ENCODE measurements around the gene STX16.

The STX16 gene

GRCh38 chr20:58699623-58700107 is 48.6 kb downstream of the STX16 start:
- DNase-seq, result no peak

GRCh38 chr20:58700121-58700821 is 49.2 kb downstream of the STX16 start:
- no peak for DNase-seq

GRCh38 chr20:58700823-58701222 is 49.7 kb downstream of the STX16 start:
- no peak for DNase-seq

DNA sequence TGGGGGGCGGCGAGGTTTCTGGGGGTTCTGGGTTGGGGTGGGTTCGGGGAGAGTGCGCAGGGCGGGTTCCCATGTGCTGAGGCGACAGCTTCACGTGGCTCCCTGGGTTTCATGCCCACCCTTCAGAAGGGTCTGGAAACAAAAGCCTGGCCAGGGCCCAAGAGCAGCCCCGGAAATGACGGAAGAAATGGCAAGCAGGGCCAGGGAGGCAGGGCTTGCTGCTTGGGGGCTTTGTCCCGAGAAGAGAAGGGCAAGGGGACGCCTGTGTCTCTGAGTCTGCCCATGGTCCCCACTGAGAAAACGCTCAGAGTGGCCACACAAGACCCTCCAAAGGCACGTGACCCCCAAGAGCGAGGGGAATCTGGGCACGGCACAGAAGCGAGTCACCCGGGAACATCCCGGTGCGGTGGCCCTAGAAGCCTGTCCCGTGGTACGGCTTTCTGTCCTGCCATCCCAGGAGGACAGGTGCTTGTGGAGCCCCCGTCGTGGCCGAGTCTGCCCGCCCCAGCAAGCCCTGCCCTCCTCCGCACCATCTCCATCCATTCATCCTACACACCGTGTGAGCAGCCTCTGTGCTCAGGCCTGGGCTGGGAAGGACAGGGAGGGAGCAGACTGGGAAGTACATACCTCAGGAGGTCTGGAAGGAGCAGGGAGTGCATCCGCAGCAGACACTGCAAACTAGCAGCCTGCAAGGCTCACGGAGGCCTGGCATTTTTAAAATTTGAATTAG is 50.5 kb downstream of the STX16 start:
- DNase-seq, result no peak

GRCh38 chr20:58702161-58702510 is 51.1 kb downstream of the STX16 start:
- no peak for DNase-seq

- DNase-seq, result no peak
These were observed 52.0 kb downstream of the STX16 start for GRCh38 chr20:58702859-58703648.

DNA sequence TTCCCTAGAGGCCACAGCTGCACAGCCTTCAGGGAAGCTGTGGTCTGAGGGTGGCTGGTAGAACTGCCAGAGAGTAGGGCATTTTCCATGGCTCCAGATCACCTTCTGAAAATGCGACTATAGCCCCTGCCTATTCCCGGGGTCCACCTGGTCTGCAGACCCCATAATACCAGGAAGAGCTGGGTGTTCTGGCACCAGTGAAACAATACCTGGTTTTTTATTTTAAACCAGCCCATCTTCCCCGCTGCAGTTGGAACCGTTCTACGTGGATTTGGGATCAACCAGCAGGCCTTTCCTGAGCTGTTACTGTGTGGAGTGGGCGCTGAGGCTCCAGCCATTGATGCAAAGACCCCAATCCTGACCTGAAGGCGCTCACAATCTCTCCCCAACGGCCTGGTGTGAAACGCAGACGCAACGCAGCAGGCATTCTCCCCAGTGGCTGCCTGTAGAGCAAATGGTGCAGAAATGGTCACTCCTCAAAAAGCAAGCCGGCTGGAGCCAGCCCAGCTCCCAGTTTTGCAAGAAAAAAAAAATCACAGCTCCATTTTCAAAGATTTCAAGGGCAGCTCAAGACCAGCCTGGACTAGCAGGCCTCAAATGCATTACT is 52.8 kb downstream of the STX16 start:
- no peak for DNase-seq

GRCh38 chr20:58705208-58705926 is 54.3 kb downstream of the STX16 start:
- DNase-seq, result no peak

- no peak for DNase-seq
These were observed 55.2 kb downstream of the STX16 start for GRCh38 chr20:58706150-58706892.

GRCh38 chr20:58706975-58707681 is 56.0 kb downstream of the STX16 start:
- no peak for DNase-seq

DNA sequence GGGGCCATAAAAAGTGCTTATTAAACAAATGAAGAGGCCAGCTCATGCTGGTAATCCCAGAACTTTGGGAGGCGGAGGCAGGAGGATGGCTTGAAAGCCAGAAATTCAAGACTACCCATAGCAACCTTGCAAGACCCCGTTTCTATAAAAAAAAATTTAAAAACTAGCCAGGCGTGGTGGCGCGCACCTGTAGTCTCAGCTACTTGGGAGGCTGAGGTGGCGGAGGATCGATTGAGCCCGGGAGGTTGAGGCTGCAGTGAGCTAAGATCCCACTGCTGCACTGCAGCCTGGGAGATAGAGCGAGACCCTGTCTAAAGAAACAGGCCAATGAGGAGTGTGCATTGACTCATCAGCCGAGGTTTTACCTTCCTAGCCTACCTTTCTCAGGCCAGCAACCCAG is 56.7 kb downstream of the STX16 start:
- no peak for DNase-seq

- no peak for DNase-seq
These were observed 57.3 kb downstream of the STX16 start for GRCh38 chr20:58708246-58708931.

GRCh38 chr20:58709013-58709702 is 58.1 kb downstream of the STX16 start:
- DNase-seq, result no peak

GRCh38 chr20:58709703-58710039 is 58.6 kb downstream of the STX16 start:
- no peak for DNase-seq

- DNase-seq, result no peak
These were observed 59.6 kb downstream of the STX16 start for GRCh38 chr20:58710481-58711265.

DNA sequence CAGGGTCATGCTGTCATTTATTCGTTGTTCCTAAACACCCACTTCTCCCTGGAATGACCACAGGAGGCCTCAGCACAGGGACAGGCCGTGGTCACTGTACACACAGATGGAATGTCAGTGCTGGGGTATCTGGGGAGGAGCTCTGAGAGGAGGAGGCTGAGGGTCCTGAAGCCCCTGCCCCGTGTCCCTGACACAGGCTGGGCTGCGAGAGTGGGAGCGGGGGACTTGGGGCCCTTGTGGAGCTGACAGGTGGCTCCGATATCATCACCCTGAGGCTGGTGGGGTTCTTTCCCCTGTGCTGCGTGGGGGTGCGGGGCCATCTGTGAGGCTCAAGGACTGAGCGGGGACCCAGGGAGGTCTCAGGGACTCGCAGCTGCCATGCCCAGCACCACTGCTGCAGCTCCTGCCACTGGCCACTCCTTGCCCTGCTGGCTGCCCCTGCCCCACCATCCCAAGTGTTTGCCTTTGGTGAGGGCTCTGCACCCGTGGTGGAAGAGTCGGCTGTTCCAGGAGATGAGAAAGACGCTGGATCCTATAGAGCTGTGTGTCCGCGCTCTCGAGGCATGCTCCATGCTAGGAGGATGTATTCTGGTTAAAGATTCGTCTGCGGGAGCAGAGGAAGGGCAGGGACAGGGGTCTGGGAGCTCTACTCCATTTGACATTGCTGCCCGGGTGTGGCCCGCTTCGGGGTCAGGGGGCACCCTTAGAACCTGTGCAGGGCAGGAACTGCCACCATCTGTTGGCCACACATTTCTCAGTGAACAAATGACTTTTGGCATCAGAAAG is 60.4 kb downstream of the STX16 start:
- no peak for DNase-seq

DNA sequence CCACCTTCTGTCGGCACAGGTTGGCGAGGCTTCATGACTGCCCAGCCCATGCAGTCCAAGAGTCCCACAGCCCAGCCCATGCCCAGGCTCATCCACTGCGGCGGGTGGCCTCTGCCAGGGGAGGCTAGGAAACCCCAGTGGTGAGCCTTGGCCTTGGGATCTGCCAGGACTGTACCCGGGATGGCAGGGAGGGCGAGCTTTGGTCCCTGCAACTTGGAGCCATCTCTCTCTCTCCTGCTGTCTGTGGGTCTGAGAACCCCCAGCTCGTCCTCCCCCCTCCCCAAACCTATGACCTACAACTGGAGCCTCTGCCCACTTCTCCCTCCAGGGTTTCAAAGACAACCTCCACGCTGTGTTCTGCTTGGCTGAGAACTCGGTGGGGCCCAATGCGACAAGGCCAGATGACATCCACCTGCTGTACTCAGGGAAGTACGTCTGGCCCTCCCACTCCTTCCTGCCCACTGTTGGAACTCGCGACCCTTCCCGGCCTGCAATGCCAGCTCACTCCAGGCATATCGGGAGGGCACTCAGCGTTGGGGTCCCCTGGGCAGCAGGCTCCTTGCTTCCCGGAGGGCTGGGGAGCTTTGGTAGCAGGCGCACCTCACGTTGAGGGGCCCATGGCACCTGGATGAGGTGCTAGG is 61.2 kb downstream of the STX16 start:
- no peak for DNase-seq

Data from stimulated activated CD4-positive, alpha-beta T cell treated with anti-CD3 and anti-CD28 coated beads, Interleukin-4, amount 100 ng/mL, for 1 hour (primary cell).